HG03575 (cell line): ENCODE results near the gene ZNF787.
"Not testable (repeated sequence)": the region's sequence is repeated elsewhere in the genome, so short reads cannot be mapped to it uniquely, and the experiment has no call there.

Experiments used
- ATAC-seq: cut with Tn5 transposase; IDR thresholded peaks from one replicate; pipeline ENCODE4 v1.9.1; 2021; ENCODE audit not compliant: unreplicated experiment, insufficient number of reproducible peaks, low FRiP score; ENCODE audit errors: extremely low read depth

Gene ZNF787

DNA sequence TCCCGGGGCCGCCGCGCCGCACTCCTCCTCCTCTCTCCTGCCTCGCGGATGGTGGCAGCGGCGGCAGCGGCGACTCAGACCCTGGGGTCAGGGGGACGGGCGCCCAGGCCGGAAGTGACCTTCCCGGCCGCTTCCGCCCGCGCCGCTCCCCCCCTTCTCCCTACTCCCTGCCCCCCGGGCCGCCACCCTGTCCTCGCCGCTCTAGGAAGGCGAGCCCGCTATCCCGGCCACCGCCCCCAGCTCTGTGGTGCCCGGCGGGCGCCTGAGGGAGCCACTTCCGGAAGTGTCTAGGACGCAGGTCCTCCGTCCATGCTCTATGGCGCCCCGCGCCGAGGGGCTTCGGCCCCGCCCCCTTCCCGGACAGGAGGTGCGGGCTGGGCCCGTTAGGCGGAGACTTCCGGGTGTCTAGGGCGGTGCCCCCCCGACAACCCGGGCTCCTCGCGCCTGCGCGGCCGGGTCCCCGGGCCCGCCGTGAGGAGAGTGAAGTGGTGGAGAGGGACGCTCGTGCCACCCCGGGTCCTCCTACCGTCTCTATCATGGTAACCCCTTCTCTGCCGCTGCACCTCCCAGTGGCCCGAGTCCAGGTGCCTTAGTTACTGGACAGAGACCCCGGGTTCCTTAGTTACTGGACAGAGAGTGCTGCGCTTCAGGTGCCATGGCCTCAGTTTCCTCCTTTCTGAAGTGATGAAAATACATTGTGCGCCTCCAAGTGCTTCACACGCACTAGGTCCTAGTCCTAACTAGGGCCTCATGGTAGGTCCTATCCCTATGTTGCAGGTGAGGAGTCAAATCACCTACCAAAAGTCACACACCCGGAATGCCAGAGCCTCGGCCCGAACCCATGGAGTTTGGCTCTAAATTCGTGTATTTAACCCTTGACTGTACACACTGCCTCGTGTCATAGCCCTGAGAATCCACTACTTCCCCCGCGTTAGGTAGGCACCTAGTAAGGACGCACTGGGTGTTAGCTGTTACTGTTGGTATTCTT lies at the start of gene ZNF787:
Gene ZNF787, minus strand, starts transcription at position 116 of the 988 bp plus-strand sequence. CDS start 18,078 bp downstream, outside the sequence.
- peak; percentile 55 for ATAC-seq

DNA sequence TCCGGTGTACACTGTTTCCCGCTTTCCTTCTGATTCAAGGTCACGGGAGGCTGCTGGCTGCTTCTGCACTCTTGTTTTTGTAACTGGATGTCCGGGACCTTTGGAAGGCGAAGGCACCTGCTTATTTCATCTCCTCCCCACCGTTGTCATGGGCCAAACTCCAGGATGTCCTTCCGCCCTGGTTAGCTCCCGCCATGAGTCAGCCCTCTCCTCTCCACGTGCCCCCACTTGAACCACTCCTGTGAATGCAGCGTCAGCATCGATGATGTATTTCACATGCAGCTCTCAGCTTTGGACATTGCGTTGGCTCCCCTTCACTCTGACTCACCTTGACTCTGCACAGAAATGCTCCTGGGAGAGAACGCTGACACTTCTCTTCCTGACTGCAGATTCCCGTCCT lies 49.2 kb upstream of the ZNF787 start:
- ATAC-seq = no peak

DNA sequence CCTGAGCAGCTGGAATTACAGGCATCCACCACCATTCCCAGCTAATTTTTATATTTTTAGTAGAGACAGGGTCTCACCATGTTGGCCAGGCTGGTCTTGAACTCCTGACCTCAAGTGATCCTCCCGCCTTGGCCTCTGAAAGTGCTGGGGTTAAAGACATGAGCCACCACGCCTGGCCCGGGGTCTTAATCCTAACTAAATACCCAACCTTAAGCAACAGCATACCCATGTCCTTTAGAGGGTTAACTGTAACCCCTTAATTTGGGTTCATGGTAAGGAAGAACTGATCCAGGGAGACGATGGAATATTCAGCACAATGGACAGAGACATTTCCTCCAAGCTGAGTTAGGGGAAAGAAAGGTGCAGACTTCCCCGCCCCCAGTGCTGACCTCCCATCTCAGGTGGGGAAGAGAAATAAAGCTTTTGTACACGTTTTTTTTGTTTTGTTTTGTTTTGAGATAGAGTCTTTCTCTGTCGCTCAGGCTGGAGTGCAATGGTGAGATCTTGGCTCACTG lies 46.0 kb upstream of the ZNF787 start:
- no peak for ATAC-seq

DNA sequence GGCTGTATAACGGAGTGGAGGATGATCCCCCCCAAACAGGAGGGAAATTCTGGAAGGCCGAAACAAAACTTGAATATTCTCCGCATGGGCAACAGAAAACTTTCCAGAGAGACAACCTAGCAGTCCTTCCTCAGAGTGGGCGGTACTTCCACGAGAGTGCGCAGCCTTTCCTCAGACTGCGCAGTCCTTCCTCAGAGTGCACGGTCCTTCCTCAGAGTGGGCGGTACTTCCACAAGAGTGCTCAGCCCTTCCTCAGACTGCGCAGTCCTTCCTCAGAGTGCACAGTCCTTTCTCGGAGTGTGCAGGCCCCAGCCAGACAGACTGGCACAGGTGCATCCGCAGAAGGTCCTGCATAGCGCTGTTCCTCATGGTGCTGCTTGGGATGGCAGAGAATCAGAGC lies 42.0 kb upstream of the ZNF787 start:
- ATAC-seq = no peak

DNA sequence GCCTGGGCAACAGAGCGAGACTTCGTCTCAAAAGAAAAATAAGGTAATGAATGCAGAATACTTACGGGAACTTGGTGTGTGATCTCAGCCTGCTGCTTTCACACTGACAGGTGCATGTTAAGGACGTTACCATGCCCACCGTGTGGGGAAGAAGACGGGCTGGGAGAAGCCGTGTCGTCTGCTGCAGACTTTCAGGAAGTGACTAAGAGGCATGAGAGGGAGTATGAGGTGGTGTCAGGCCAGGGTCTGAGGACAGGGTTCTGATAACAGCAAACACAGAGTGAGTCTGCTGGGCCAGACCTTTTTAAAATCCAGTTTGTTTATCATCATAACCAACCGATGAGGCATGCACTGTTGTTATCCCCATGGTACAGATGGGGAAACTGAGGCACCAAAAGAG lies 41.2 kb upstream of the ZNF787 start:
- no peak for ATAC-seq

DNA sequence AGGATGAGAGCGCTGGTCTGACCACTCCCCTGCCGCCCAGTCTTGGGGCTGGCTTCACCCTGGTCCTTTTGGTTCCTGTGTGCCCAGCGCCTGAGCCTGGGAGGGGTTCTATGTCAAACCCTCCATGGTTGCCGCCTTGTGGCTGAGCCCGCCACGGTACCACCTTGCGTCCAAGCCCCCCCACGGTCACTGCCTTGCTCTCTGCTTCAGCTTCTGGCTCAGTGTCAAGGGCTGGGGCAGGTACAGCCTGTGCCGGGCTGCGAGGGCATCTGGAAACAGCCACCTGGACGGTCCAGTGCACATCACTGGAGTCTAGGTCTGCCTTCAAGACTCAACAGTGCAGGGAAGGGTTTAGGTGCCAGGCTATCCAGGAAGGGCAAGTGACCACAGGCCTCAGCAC lies 40.4 kb upstream of the ZNF787 start:
- ATAC-seq = no peak

DNA sequence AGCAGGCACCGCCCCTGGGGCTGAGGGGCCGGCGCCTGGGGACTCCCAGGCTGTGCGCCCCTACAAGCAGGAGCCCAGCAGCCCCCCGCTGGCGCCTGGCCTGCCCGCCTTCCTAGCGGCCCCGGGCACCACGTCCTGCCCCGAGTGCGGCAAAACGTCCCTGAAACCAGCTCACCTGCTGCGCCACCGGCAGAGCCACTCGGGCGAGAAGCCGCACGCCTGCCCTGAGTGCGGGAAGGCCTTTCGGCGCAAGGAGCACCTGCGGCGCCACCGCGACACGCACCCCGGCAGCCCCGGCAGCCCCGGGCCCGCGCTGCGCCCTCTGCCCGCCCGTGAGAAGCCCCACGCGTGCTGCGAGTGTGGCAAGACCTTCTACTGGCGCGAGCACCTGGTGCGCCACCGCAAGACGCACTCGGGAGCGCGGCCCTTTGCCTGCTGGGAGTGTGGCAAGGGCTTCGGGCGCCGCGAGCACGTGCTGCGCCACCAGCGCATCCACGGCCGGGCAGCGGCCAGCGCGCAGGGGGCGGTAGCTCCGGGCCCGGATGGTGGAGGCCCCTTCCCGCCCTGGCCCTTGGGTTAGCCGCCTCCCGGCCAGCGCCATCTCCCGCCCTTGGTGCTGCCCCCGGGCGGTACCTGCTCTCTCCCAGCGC lies 38.7 kb upstream of the ZNF787 start:
- no peak for ATAC-seq

DNA sequence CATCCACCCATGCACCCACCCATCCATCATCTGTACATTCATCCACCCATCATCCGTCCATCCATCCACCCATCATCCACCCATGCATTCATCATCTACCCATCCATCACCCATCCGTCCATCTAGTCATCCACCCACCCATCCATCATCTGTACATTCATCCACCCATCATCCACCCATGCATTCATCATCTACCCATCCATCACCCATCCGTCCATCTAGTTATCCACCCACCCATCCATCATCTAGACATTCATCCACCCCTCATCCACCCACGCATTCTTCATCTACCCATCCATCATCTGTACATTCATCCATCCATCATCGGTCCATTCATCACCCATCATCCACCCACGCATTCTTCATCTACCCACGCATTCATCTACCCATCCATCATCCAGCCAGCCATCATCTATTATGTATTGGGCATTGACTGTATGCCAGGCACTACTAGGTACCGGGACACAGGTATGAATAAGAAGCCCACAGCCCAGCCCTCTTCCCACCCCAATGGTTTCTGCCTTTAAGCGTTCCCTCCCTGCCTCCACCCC lies 38.0 kb upstream of the ZNF787 start:
- ATAC-seq = no peak

DNA sequence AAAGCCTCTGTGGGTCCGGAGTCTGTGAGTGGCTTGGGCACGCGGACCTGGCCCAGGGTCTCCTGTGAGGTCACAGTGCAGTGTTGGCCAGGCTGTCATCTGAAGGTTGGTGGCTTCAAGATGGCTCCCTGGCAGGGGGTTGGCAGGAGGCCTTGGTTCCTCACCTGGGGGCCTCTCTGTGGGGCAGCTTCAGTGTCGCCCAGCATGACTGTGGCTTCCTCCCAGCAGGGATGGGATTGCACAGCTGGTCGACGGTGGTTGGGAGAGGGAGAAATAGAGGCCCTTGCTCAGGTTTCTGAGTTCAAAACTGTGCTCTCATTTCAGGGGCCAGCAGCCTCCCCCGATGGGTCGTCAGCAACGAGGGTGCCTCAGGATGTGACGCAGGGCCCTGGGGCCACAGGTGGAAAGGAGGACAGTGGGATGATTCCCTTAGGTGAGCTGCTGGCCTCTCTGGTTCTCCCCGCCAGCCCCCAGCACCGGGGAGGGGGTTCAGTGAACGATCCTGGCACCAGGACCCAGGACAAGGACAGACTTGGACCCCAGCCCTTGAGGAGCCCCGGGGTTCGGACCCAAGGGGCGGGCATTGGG lies 37.2 kb upstream of the ZNF787 start:
- ATAC-seq = no peak

DNA sequence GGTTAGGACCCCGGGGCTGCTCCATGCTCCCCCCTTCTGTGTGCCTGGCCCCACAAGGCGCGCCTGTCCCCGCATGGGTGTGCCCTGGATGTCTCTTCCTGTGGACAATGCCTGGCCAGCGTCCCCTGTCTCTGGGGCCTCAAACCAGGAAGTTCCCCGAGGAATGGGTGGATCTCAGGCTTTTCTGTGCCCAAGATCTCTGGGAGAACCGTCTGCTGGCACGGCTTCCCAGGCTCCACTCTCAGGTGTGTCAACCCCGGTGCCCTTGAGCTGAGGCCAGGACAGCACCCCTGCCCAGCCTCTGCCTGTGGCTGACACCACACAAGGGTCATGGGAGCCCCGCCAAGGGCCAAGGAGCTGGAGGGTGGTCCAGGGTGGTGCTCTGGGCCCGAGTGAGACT lies 35.7 kb upstream of the ZNF787 start:
- no peak for ATAC-seq

DNA sequence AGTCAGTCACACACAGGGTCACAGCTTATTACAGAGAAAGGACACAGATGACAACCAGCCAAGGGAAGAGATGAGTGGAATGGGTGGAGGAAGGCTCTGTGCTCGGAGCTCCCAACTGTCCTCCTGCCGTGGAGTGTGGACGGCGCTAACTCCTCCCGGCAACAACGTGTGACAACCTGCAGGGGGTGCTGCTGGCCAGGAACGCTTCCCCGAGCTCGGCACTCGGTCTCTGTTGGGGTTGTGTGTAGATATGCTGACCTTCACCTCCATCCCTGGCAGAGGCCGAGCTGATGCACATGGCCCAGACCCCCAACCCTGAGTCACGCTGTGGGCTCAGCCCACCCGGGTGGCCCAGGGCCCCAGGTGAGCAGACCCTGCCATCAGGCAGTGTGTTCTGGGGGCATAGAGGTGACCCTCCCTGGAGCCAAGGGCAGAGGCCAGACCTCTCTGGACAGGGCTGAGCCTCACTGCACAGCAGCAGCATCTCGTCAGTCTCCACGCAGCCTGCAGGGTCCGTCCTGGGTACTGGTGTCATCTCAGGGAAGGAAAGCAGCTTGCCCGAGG lies 34.1 kb upstream of the ZNF787 start:
- ATAC-seq = no peak

DNA sequence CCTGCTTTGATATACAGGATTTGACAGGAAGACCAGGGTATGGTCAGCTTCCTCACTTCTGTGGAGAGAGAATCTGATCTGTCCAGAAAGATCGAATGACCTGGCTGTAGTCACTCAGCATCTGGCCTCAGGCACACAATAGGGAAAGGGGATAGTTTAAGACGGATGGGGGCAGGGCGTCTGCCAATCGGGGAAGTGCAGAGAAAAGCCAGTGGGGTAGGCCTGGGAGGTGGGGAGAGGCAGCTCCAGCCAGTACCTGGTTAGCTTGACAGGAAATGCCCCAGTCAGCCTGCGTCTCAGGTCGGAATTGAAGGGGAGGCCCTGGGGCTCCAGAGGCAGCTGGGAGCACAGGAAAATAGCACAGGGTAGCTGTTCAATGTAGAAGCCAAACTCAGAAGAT lies 32.4 kb upstream of the ZNF787 start:
- no peak for ATAC-seq

DNA sequence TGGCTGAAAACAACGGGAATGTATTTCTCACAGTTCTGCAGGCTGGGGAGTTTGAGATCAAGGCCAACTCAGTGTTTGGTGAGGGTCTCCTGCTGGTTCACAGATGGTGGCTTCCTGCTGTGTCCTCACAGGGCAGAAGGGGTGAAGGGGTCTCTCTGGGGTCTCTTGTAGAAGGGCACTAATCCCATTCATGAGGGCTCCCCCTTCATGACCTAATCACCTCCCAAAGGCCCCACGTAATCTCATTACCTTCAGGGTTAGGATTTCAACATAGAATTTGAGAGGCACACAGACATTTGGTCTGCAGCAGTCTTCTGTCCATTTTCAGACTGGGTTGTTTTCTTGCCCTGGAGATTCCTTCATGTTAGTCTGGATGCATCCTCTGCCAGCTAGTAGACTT lies 31.5 kb upstream of the ZNF787 start:
- no peak for ATAC-seq

DNA sequence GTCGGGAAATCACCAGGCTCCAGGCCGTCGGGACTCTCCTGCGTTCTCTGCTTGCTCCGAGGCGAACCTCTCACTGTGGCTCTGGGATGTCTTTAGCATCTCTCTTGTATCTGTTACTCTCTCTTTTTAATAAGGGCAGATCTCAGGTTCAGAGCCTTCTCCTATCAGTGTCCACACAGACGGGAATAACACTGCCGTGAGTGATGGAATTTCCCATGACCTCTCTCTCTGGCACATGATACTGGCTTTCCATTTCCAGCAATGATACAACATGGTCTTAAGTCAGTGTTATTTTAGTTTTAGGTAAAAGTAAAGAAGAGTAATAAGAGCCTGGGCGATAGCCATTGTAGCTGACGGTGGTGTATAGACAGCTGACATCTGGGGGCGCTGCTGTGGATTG lies 29.3 kb upstream of the ZNF787 start:
- no peak for ATAC-seq

DNA sequence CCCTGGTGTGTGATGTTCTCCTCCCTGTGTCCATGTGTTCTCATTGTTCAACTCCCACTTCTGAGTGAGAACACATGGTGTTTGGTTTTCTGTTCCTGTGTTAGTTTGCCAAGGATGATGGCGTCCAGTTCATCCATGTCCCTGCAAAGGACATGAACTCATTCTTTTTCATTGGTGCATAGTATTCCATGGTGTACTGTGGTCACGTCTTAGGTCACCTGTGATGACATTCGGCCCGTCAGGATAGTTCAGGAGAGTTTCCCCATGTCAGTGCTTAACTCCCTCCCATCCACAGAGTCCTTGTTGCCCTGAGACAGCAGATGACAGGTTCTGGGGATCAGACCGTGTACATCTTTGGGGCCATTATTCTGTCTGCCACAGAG lies 28.6 kb upstream of the ZNF787 start:
- no peak for ATAC-seq

DNA sequence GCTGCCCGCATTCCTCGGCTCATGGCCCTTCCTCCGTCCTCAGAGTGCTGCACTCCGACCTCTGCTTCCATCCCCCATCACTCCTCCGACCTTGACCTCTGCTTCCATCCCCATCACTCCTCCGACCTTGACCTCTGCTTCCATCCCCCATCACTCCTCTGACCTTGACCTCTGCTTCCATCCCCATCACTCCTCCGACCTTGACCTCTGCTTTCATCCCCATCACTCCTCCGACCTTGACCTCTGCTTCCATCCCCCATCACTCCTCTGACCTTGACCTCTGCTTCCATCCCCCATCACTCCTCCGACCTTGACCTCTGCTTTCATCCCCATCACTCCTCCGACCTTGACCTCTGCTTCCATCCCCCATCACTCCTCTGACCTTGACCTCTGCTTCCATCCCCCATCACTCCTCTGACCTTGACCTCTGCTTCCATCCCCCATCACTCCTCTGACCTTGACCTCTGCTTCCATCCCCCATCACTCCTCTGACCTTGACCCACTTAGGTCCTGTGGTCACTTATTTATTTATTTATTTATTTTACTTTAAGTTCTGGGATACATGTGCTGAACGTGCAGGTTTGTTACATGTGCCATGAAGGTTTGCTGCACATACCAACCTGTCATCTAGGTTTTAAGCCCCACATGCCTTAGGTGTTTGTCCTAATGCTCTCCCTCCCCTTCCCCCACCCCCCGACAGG lies 28.0 kb upstream of the ZNF787 start:
- not testable (repeated sequence) for ATAC-seq

DNA sequence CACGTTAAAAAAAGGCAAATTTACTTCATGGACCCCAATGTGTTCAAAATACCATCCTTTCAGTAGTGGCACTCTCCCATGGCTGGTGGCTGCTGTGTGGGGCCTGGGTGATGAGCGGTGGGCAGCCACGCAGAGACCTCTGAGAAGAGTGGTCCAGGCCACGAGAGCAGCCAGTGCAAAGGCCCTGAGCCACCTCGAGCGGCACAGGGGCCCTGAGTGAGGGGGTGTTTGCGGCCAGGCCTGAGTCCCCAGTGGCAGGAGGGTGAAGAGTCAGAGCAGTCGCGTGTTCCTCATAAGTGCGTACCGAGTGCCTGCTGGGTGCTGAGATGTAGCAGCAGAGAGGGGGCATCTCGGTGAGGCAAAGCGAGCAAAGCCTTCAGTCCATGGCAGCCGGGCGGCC lies 27.0 kb upstream of the ZNF787 start:
- no peak for ATAC-seq

DNA sequence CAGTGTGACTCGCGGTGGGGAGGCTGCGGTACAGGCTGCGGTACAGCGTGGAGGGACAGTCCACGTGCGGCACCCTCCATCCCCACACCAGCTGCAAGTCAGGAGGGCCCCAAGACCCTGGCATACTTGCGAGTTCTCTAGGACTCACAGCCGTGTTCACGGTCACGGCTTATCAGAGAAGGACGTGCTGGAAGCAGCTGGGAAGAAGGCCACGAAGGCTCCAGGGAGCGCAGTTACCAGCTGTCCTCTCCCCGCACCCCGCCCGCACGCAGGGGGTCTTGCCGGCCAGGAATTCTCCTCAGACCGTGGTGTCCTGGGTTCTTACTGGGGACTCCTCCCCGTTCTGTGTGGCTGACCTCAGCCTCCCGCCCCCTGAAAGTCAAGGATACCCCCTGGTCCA lies 26.2 kb upstream of the ZNF787 start:
- no peak for ATAC-seq

DNA sequence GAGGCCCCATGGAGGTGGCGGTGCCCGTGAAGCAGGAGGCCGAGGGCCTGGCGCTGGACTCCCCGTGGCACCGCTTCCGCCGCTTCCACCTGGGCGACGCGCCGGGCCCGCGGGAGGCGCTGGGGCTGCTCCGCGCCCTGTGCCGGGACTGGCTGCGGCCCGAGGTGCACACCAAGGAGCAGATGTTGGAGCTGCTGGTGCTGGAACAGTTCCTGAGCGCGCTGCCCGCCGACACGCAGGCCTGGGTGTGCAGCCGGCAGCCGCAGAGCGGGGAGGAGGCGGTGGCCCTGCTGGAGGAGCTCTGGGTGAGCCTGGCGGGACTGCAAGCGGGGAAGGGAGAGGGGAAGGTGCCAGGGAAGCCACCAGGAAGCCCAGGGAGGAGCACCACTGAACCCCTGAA lies 25.8 kb upstream of the ZNF787 start:
- ATAC-seq = no peak
